ENCODE results near the gene TMEM100.

GRCh38 chr17:55706808-55707773 lies 15.6 kb downstream of the TMEM100 start:
- TF ChIP-seq POLR2A (IDR thresholded peaks at IDR 0.05): no peak
- TF ChIP-seq, protein P1, sequence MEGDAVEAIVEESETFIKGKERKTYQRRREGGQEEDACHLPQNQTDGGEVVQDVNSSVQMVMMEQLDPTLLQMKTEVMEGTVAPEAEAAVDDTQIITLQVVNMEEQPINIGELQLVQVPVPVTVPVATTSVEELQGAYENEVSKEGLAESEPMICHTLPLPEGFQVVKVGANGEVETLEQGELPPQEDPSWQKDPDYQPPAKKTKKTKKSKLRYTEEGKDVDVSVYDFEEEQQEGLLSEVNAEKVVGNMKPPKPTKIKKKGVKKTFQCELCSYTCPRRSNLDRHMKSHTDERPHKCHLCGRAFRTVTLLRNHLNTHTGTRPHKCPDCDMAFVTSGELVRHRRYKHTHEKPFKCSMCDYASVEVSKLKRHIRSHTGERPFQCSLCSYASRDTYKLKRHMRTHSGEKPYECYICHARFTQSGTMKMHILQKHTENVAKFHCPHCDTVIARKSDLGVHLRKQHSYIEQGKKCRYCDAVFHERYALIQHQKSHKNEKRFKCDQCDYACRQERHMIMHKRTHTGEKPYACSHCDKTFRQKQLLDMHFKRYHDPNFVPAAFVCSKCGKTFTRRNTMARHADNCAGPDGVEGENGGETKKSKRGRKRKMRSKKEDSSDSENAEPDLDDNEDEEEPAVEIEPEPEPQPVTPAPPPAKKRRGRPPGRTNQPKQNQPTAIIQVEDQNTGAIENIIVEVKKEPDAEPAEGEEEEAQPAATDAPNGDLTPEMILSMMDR (IDR thresholded peaks at IDR 0.05): no peak
